Uterus (tissue), 2 donors: ENCODE data around the gene RIT2.

ENCODE experiments used
- CTCF ChIP-seq, 4 experiments: fragments of 200-600 bp in 2 of 4; fragments of 450-650 bp in 2 of 4; sonication (generic) in 2 of 4; IDR thresholded peaks; one replicate each; pipeline ENCODE4 v1.5.1; 2016 to 2019; ENCODE audit warnings: antibody characterized with exemption in 4 of 4, mild to moderate bottlenecking in 2 of 4, moderate library complexity in 1 of 4
- POLR2A ChIP-seq, 2 donors: fragments of 450-650 bp; IDR thresholded peaks; one replicate each; pipeline ENCODE4 v1.6.1; 2016; ENCODE audit warnings: antibody characterized with exemption in 2 of 2, mild to moderate bottlenecking in 1 of 2, moderate library complexity in 1 of 2

GRCh38 chr18:42941860-42942259 lies 173.6 kb downstream of the RIT2 start:
- no peak for TF ChIP-seq CTCF (IDR thresholded peaks at IDR 0.05)
- no peak for TF ChIP-seq POLR2A (IDR thresholded peaks at IDR 0.05)
